Peyer's patch (tissue), 4 donors: ENCODE measurements around the gene PRSS56. TPM values are rescaled to one million over a fixed set of nuclear protein-coding genes. Genes with fewer than 3 reads are reported as not detected.

ENCODE experiments used
- DNase-seq, 3 donors: peaks; one replicate each; pipeline ENCODE4 v3.0.0-alpha.2; 2017 to 2019
- H3K27ac ChIP-seq, 4 donors: fragments of 200-600 bp; sonication (generic); one replicate each; pipeline ENCODE4 v1.5.1; 2016 to 2019
- H3K27me3 ChIP-seq, 2 donors: fragments of 200-600 bp; sonication (generic); one replicate each; pipeline ENCODE4 v1.5.1; 2019
- H3K36me3 ChIP-seq, 3 donors: fragments of 200-600 bp; sonication (generic); one replicate each; pipeline ENCODE4 v1.5.1; 2016 to 2019
- H3K4me1 ChIP-seq, 4 donors: fragments of 200-600 bp; sonication (generic); one replicate each; pipeline ENCODE4 v1.5.1; 2016 to 2019
- H3K4me3 ChIP-seq, 4 donors: fragments of 200-600 bp; sonication (generic); 1 replicate in 3 of 4; 2 replicates in 1 of 4; pipeline ENCODE4 v1.5.1; 2016 to 2019; ENCODE audit warnings: mild to moderate bottlenecking in 1 of 4
- H3K9me3 ChIP-seq, 4 donors: fragments of 200-600 bp; sonication (generic); one replicate each; pipeline ENCODE4 v1.5.1; 2016 to 2019; ENCODE audit warnings: mild to moderate bottlenecking in 1 of 4
- CTCF ChIP-seq, 6 experiments: fragments of 450-650 bp in 4 of 6; fragments of 200-600 bp in 2 of 6; sonication (generic) in 1 of 6; IDR thresholded peaks; one replicate each; pipeline ENCODE4 v1.5.1; 2017 to 2019; ENCODE audit warnings: antibody characterized with exemption in 6 of 6, mild to moderate bottlenecking in 3 of 6, moderate library complexity in 1 of 6
- POLR2A ChIP-seq, 2 donors: fragments of 450-650 bp; IDR thresholded peaks; one replicate each; pipeline ENCODE4 v1.5.1; 2017; ENCODE audit warnings: antibody characterized with exemption in 2 of 2, mild to moderate bottlenecking in 2 of 2, moderate library complexity in 2 of 2
- total RNA-seq, 4 donors: library from RNA; depleted of rRNA; stranded (reverse); fragments of >200 nt; gene quantifications; one replicate each; pipeline ENCODE4 v1.1.0, GENCODE V29; 2016

The PRSS56 gene
- total RNA-seq, 4 donors from 2014 or later, result not detected

- no peak overlapping the region for H3K27ac ChIP-seq
- H3K9me3 ChIP-seq, result no peaks in the 10 kb centered on the region
- peaks cover 0 to 1% (median 0%) of the 10 kb centered on the region in 4 donors for H3K4me1 ChIP-seq
- TF ChIP-seq POLR2A (IDR thresholded peaks at IDR 0.05) (no peak), CTCF (IDR thresholded peaks at IDR 0.05) (no peak)
- DNase-seq, result no peak
- H3K36me3 ChIP-seq, result no peaks in the 10 kb centered on the region
- no peaks in the 10 kb centered on the region for H3K27me3 ChIP-seq
- H3K4me3 ChIP-seq, result no peak overlapping the region
These were observed 22.8 kb upstream of the PRSS56 start for GRCh38 chr2:232497348-232497747.

- TF ChIP-seq CTCF (IDR thresholded peaks at IDR 0.05), result no peak
- TF ChIP-seq POLR2A (IDR thresholded peaks at IDR 0.05), result no peak
- Histone ChIP-seq H3K27me3 (peaks cover 0 to 5% of the 10 kb centered on the region in 2 donors), H3K27ac (no peak overlapping the region), H3K4me1 (peaks cover 0 to 12% (median 3%) of the 10 kb centered on the region in 4 donors), H3K4me3 (no peak overlapping the region), H3K36me3 (no peaks in the 10 kb centered on the region), H3K9me3 (no peaks in the 10 kb centered on the region)
- DNase-seq, result no peak
These were observed 21.7 kb upstream of the PRSS56 start for GRCh38 chr2:232498452-232498851.

DNA sequence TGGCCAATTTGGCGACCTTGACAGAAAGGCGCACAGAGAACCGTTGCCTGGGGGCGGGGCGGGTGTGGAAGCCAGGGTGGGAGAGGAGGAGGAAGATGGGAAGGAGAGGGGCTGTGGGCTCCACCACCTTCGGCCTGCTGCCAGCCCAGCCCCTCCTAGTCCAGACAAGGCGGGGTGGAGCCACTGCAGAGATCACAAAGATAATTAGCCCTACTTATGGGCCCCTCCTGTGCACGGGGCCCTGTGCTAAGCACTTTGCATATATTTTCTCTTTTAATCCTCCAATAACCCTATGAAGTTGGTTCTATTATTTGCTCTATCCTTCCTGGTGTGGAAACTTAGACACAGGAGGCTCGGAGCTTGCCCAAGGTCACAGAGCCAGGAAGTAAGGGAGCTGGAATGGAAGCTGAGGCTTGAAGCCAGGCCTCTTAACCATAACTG lies 18.8 kb upstream of the PRSS56 start:
- H3K27me3 ChIP-seq, result peaks cover 0 to 5% of the 10 kb centered on the region in 2 donors
- no peak for DNase-seq
- peaks cover 0 to 14% (median 3%) of the 10 kb centered on the region in 4 donors for H3K4me1 ChIP-seq

GRCh38 chr2:232501794-232502390 lies 18.3 kb upstream of the PRSS56 start:
- no peaks in the 10 kb centered on the region for H3K9me3 ChIP-seq
- no peaks in the 10 kb centered on the region for H3K36me3 ChIP-seq
- no peak for DNase-seq
- peaks cover 0 to 14% (median 3%) of the 10 kb centered on the region in 4 donors for H3K4me1 ChIP-seq
- no peak overlapping the region for H3K4me3 ChIP-seq
- no peak overlapping the region for H3K27ac ChIP-seq
- TF ChIP-seq POLR2A (IDR thresholded peaks at IDR 0.05) (no peak), CTCF (IDR thresholded peaks at IDR 0.05) (no peak)
- H3K27me3 ChIP-seq, result peaks cover 0 to 5% of the 10 kb centered on the region in 2 donors

More for the DNA sequence above, 18.8 kb upstream of the PRSS56 start:
- Histone ChIP-seq H3K36me3 (no peaks in the 10 kb centered on the region), H3K27ac (no peak overlapping the region), H3K9me3 (no peaks in the 10 kb centered on the region), H3K4me3 (no peak overlapping the region)
- no peak for TF ChIP-seq CTCF (IDR thresholded peaks at IDR 0.05)
- no peak for TF ChIP-seq POLR2A (IDR thresholded peaks at IDR 0.05)

GRCh38 chr2:232502511-232502910 lies 17.7 kb upstream of the PRSS56 start:
- Histone ChIP-seq H3K27me3 (peaks cover 0 to 5% of the 10 kb centered on the region in 2 donors), H3K36me3 (no peaks in the 10 kb centered on the region), H3K4me1 (peaks cover 0 to 14% (median 3%) of the 10 kb centered on the region in 4 donors), H3K9me3 (no peaks in the 10 kb centered on the region), H3K4me3 (peak overlapping the region in 2 of 4 donors; percentile 46 to 53), H3K27ac (no peak overlapping the region)
- TF ChIP-seq POLR2A (IDR thresholded peaks at IDR 0.05) (no peak), CTCF (IDR thresholded peaks at IDR 0.05) (no peak)
- no peak for DNase-seq
